ENCODE results near the gene MAP3K8. TPM values are rescaled to one million over a fixed set of nuclear protein-coding genes. Genes with fewer than 3 reads are reported as not detected.
A peak's percentile ranks its signal among the peaks of the same experiment; 100 is the strongest.

Gene MAP3K8
- total and polyA plus RNA-seq, 9 of the 15 experiments (the other 6 are each of a cell fraction or from before 2014, with no cell fraction given) = 6.9 to 23.6 (median 13.6) TPM

DNA sequence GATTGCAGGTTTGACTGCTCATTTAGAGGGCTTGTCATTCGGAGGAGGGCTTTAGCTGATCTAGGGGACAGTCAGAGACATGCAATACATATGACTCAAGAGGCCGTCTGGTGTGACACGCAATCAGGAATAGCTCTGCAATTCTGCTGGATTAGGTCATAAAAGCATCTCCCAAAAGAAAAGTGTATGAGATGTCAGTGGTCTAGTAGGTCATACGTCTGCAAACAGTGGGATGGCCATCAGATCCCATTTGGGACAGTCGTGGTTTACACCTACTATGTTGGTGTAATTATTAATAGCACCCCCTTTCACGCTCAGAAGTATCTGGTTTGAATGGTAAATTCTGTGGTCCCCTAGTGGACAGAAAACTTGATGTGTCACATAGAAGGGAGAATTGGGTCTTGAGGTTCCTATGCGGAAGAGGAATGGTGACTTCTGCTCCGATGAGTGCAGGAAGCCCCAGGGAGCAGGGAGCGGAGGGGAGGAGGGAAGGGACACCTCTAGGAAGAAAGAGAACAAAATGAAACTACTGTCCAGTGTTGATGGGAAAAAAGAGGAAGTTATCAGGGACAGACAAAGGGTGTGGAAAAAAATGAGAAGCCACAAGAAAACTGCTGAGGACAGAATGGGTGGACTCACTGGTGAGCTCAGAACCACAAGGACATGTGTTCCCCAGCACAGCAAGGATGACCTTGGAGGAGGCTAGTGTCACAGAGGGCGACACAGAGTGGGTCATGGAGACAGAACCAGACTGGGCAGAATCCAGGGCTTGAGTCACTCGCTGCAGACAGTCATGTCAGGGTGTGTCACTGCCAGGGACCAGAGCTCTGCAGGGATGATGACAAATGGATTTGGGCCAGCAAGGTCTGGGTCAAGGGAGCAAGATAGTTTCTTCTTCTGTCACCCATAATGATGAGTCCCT, 59.9 kb downstream of the MAP3K8 start (continued):
- TF ChIP-seq GATA2 (CRISPR knock-in tag; IDR thresholded peaks at IDR 0.05) = no peak
- no peak for TF ChIP-seq MCM2 (IDR thresholded peaks at IDR 0.05; ENCODE audit: low read depth)
- no peak for TF ChIP-seq HSF4 (CRISPR knock-in tag; IDR thresholded peaks at IDR 0.05; ENCODE audit: borderline replicate concordance)
- TF ChIP-seq CBFA2T2 (conservative IDR thresholded peaks at IDR 0.05) = no peak
- peak; percentile 46; the same call in 1 of the 2 replicates for TF ChIP-seq JUND (IDR thresholded peaks at IDR 0.05; ENCODE audit: borderline replicate concordance, low read depth, low read length)
- peak; percentile 52; the same call in 1 of the 3 replicates for TF ChIP-seq JUND (tag; IDR thresholded peaks at IDR 0.05; ENCODE audit: borderline replicate concordance, low read depth, low read length)
- TF ChIP-seq, protein P1, sequence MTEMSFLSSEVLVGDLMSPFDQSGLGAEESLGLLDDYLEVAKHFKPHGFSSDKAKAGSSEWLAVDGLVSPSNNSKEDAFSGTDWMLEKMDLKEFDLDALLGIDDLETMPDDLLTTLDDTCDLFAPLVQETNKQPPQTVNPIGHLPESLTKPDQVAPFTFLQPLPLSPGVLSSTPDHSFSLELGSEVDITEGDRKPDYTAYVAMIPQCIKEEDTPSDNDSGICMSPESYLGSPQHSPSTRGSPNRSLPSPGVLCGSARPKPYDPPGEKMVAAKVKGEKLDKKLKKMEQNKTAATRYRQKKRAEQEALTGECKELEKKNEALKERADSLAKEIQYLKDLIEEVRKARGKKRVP (CRISPR knock-in tag; IDR thresholded peaks at IDR 0.05) = peak; percentile 53; the same call in 1 of the 2 replicates
- no peak for TF ChIP-seq RBM17 (IDR thresholded peaks at IDR 0.05; ENCODE audit: borderline replicate concordance, low read depth, low read length)
- no peak for TF ChIP-seq NR2C2 (CRISPR knock-in tag; IDR thresholded peaks at IDR 0.05)
- TF ChIP-seq NR2C2 (tag; IDR thresholded peaks at IDR 0.05) = peak; percentile 87
- TF ChIP-seq EZH2 (IDR thresholded peaks at IDR 0.05; ENCODE audit: borderline replicate concordance, low read depth, low read length) = no peak
- no peak for TF ChIP-seq GTF2A2 (tag; IDR thresholded peaks at IDR 0.05)
- TF ChIP-seq SMAD4 (CRISPR knock-in tag; conservative IDR thresholded peaks at IDR 0.05) = 0 out of 2 replicates have a peak, but pooled peaks have one; percentile 54
- no peak for TF ChIP-seq HOXB6 (CRISPR knock-in tag; IDR thresholded peaks at IDR 0.05; ENCODE audit: borderline replicate concordance)
- peak in 1 of 2 experiments; percentile 24; a peak in 2 of 4 replicates for TF ChIP-seq TRIM24 (IDR thresholded peaks at IDR 0.05)
- no peak for TF ChIP-seq ZNF707 (CRISPR knock-in tag; conservative IDR thresholded peaks at IDR 0.05)
- no peak for TF ChIP-seq ETS2 (tag; IDR thresholded peaks at IDR 0.05; ENCODE audit: borderline replicate concordance, poor library complexity, severe bottlenecking)
- TF ChIP-seq, protein P2, sequence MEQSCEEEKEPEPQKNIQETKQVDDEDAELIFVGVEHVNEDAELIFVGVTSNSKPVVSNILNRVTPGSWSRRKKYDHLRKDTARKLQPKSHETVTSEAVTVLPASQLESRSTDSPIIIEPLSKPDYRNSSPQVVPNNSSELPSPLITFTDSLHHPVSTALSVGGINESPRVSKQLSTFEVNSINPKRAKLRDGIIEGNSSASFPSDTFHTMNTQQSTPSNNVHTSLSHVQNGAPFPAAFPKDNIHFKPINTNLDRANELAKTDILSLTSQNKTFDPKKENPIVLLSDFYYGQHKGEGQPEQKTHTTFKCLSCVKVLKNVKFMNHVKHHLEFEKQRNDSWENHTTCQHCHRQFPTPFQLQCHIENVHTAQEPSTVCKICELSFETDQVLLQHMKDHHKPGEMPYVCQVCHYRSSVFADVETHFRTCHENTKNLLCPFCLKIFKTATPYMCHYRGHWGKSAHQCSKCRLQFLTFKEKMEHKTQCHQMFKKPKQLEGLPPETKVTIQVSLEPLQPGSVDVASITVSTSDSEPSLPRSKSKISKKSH (CRISPR knock-in tag; IDR thresholded peaks at IDR 0.05) = no peak
- no peak; the same call in 1 of the 2 replicates for TF ChIP-seq ZNF239 (CRISPR knock-in tag; IDR thresholded peaks at IDR 0.05)
- TF ChIP-seq, protein P3, sequence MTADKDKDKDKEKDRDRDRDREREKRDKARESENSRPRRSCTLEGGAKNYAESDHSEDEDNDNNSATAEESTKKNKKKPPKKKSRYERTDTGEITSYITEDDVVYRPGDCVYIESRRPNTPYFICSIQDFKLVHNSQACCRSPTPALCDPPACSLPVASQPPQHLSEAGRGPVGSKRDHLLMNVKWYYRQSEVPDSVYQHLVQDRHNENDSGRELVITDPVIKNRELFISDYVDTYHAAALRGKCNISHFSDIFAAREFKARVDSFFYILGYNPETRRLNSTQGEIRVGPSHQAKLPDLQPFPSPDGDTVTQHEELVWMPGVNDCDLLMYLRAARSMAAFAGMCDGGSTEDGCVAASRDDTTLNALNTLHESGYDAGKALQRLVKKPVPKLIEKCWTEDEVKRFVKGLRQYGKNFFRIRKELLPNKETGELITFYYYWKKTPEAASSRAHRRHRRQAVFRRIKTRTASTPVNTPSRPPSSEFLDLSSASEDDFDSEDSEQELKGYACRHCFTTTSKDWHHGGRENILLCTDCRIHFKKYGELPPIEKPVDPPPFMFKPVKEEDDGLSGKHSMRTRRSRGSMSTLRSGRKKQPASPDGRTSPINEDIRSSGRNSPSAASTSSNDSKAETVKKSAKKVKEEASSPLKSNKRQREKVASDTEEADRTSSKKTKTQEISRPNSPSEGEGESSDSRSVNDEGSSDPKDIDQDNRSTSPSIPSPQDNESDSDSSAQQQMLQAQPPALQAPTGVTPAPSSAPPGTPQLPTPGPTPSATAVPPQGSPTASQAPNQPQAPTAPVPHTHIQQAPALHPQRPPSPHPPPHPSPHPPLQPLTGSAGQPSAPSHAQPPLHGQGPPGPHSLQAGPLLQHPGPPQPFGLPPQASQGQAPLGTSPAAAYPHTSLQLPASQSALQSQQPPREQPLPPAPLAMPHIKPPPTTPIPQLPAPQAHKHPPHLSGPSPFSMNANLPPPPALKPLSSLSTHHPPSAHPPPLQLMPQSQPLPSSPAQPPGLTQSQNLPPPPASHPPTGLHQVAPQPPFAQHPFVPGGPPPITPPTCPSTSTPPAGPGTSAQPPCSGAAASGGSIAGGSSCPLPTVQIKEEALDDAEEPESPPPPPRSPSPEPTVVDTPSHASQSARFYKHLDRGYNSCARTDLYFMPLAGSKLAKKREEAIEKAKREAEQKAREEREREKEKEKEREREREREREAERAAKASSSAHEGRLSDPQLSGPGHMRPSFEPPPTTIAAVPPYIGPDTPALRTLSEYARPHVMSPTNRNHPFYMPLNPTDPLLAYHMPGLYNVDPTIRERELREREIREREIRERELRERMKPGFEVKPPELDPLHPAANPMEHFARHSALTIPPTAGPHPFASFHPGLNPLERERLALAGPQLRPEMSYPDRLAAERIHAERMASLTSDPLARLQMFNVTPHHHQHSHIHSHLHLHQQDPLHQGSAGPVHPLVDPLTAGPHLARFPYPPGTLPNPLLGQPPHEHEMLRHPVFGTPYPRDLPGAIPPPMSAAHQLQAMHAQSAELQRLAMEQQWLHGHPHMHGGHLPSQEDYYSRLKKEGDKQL (CRISPR knock-in tag; IDR thresholded peaks at IDR 0.05; ENCODE audit: borderline replicate concordance) = no peak
